Esophagus mucosa (tissue), 1 donor: ENCODE data around the gene STRIP2. TPM values are rescaled to one million over a fixed set of nuclear protein-coding genes. Genes with fewer than 3 reads are reported as not detected.
A peak's percentile ranks its signal among the peaks of the same experiment; 100 is the strongest.
"Not testable (repeated sequence)": the region's sequence is repeated elsewhere in the genome, so short reads cannot be mapped to it uniquely, and the experiment has no call there.

ENCODE experiments used
- ATAC-seq: fragments of 200-7000 bp; cut with Tn5 transposase; one replicate; pipeline ENCODE4 v1.9.1; 2020
- total RNA-seq: library from RNA; stranded (reverse); gene quantifications from one replicate; pipeline ENCODE4 v1.2.4, GENCODE V29; 2023
- donor health status: DM: yes; HTN: yes; CAD: no.

STRIP2 gene
- total RNA-seq, 1 donor from 2014 or later: 3.4 TPM

DNA sequence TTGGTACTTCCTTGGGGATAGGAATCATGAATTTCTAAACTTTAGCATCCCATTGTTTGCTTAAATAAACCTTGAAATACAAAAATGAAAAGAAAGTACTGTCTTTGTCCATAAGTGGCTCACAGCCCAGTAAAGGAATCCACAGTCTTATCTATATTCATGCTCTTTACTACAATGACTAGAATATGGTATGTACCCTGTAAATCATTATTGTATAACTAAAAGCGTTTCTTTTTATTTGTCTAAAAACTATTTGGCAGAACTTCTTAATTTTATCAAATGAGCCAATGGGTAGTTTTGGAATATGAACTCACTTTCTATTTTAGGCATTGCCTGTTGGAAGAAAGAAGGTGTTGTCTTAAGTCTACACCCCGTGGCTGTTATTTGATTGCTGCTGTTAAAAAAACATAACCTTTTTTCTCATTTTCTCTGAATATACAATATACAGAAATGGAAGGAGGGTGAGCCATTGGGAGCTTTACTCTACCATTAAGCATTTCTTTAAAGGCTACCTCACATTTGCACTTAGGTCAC is 12.4 kb upstream of the STRIP2 start:
- ATAC-seq: no peak

DNA sequence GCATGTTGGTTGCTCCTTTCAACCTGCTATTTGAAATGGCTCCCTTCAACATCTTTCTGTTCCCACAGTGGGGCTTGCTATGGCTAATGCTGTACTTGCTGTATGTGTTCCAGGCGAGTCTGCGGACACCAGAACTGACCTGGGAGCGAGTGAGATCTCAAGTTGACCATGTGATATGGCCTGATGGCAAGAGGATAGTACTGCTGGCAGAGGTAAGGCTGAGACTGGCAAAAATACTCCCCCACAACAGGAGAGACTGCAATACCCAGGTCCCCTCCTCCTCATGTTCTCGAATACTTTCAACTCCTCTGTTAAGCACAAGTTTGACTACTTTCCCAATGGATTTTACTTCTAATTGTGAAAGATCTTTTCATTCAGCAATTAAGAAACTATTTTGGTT is 11.5 kb upstream of the STRIP2 start:
- ATAC-seq: no peak

DNA sequence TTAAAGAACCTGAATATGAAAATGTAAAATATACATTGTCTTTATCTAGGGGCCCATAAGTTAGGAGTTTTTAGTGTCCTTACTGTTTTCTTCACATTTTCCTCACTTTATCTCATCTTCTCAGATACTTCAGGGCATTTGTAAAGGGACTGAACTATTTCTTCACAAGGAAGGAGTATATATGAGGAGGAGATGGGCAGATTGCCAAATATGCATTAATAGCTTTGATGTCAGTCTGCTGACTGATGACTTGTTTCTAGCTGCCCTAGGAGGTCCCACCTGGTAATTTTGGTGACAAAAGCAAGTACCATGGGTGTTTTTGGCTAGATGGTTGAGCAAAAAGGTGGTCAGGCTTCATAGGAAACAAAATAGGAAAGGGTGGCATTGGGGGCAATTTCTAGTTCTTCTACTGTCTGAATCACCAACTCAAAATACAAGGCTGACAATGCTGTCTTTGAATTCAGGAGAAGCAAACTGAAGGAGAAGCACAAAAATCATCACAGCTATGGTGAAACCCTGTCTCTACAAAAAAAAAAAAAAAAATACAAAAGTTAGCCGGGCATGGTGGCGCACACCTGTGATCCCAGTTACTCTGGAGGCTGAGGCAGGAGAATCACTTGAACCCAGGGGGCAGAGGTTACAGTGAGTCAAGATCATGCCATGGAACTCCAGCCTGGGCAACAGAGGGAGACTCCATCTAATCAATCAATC is 10.4 kb upstream of the STRIP2 start:
- ATAC-seq: no peak

- no peak for ATAC-seq
Measured at GRCh38 chr7:129426482-129426881, 7.8 kb upstream of the STRIP2 start.

DNA sequence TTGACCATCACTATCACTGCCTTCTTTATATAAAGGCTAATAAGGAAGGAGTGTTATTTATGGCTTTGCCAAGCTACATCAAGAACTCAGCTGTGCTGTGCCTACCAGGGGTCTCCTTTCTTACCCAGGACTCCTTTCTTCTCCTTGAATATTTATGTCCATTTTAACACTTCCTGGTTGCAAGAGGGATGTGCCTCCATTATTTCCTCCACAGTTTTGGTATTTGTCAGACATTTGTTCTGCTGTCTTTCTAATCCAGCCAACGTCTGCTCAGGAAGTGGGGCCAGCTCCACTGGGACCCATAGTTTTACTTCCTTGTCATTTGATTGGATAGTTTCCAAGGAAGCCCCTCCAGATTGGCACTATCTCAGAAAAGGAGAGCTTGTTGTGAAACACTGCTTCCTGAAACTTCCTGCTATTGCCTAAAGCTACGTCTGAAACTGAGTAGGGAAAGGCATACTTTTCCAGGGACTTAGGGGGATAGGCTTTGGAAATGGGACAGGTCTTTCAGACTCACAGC is 6.6 kb upstream of the STRIP2 start:
- ATAC-seq: no peak

DNA sequence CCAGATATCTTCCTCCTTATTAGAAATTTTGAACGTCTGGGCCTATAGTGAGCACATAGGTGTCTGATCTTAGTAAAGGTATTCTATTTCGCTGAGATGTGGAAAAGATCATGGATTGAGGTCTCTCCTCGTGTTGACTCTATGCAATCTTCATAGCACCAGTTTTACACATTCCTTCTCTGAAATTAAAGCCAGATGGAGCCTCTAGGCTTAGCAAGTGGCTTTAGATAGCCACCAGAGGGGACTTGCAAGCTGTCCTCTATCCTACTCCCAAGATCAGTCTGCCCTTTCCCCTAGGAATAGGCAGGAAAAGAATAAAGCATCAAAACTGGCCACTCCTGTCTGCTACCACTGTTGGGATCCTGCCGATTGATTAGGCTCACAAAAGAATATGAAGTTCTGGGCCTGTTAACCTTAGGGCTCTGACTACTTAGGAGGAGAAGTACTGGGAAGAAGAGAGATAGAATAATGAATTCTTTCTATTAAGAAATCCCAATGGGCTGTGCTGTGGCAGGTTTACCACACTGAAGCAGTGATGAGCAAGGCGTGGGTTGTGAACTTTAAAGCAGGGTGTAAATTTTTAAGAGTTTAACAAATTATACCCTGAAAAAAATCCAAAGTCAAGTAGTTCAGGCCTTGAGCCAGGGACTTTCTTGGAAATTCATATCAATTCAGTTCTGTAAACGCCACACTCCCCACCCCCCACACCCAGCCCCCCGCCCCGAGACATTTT is 2.2 kb upstream of the STRIP2 start:
- ATAC-seq: no peak

GRCh38 chr7:129434675-129435318 is 565 bp downstream of the STRIP2 start:
- ATAC-seq: no peak

DNA sequence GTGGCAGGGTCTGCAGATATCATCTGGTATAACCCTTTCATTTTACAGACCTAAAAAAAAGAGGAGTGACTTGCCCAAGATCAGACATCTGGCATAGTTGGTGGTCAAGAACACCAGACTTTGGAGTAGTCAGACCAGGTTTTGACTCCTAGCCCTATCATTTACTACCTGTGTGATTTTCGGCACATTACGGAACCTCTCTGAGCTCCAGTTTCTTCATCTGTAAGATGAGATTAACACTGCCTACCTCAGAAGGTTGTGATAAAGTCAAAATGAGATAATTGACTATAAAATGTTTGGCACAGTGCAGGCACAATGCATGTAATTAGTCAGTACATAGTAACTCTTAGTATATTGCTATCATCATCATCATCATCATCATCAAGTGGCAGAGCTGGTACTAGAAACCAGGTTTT is 1.2 kb downstream of the STRIP2 start:
- ATAC-seq: no peak

GRCh38 chr7:129436335-129436923 is 2.2 kb downstream of the STRIP2 start:
- no peak for ATAC-seq

DNA sequence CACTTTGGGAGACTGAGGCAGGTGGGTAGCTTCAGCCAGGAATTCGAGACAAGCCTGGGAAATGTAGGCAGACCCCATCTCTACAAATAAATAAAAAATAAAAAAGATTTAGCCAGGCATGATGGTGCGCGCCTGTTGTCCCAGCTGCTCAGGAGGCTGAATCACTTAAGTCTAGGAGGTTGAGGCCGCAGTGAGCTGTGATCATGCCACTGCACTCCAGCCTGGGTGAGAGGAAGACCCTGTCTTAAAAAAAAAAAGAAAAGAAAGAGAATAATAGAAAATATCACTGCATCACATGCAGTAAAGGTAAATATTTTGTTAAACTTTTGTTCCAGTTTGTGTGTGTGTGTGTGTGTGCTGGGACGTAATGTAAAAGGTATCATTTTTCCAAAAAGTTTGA is 3.0 kb downstream of the STRIP2 start:
- ATAC-seq: no peak

GRCh38 chr7:129438281-129438838 is 4.1 kb downstream of the STRIP2 start:
- no peak for ATAC-seq

GRCh38 chr7:129438839-129439651 is 4.8 kb downstream of the STRIP2 start:
- ATAC-seq: peak; percentile 84

DNA sequence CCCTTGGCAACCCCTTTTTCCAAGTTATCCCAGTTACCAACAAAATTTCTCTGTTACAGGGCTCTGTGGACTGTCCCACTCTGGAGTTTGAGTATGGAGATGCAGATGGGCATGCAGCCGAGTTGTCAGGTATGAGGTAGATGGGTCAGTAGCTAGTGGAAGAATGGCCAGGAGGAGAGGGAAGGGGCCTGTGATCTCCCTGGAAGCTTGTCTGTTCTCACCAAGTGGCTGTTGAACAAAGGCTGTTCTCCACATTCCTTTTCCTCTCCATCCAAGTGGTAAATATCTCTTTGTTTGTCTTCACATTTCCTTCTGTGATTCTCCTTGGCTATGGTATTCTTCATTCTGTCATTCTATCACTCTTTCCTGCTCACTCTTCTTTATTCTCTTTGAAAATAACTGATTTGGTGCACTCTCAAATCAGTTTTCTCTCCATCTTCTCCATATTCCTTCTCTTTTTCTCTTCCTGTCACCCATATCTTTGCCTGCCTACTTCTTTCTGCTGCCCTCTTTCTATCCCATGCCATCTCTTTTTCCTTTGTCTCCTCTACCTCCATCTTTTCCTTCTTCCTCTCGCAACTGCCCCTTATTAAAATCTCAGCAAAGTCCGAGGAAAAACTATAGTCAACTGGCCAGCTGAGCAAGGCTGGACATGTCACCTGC is 5.9 kb downstream of the STRIP2 start:
- ATAC-seq: no peak

GRCh38 chr7:129443612-129444011 is 9.4 kb downstream of the STRIP2 start:
- no peak for ATAC-seq

- ATAC-seq: not testable (repeated sequence)
Measured at GRCh38 chr7:129444776-129445175, 10.5 kb downstream of the STRIP2 start.

DNA sequence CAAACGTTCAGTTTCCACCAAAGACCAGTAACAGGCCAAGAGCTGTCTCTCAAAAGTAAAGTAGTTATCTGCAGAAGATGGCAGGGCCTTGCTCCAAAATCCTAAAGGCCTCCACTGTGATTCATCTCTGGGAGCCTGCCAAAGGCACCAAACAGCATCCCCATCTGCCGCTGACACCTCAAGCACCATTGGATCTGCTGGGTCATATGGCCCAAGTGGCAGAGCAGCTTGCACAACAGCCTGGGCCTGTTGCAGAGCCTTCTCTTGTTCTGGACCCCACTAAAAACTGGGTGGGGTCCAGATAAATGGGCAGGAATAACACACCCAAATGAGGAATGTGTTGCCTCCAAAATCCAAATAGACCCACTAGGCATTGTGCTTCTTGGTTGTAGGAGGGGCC is 12.7 kb downstream of the STRIP2 start:
- not testable (repeated sequence) for ATAC-seq

DNA sequence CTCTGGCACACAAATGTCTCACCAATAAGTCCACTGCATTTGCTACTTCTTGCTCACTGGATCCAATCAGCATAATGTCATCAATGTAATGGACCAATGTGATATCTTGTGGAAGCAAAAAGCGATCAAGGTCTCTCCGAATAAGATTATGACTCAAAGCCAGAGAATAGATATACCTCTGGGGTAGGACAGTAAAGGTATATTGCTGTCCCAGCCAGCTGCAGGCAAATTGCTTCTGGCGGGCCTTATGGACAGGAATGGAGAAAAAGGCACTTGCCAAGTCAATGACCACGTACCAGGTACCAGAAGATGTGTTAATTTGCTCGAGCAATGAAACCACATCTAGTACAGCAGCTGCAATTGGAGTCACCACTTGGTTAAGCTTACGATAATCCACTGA is 13.2 kb downstream of the STRIP2 start:
- not testable (repeated sequence) for ATAC-seq

GRCh38 chr7:129448608-129449007 is 14.4 kb downstream of the STRIP2 start:
- ATAC-seq: not testable (repeated sequence)

DNA sequence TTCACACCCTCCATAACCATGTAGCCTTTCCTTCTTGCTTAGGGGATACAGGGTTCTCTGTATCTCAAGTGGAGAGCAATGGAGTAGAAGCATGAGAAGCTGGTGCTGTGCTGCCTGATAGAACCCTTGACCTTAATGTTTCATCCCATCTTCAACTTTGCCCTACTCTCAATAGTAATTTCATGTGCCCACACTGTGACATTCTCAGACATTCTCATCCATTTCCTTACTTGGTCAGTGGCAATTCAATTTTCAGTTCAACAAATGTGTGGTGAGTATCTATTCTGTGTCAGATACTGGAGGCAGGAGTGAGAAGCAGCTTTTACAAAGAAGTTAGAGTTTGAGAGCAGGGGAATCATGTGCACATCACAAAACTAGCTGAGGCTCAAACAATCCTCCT is 16.1 kb downstream of the STRIP2 start:
- no peak for ATAC-seq

- peak; percentile 89 for ATAC-seq
Measured at GRCh38 chr7:129452589-129453231, 18.5 kb downstream of the STRIP2 start.
